ENCODE measurements around the gene TICAM1. TPM values are rescaled to one million over a fixed set of nuclear protein-coding genes. Genes with fewer than 3 reads are reported as not detected.
A peak's percentile ranks its signal among the peaks of the same experiment; 100 is the strongest.

Gene TICAM1
- total RNA-seq, 1 experiment from 2014 or later = 6.5 TPM

GRCh38 chr19:4867534-4868285, 36.2 kb upstream of the TICAM1 start, which contains the start of gene PLIN3:
TSS of gene PLIN3 (minus strand) at chr19:4867667. CDS start at chr19:4861394, 6,273 bp downstream.
- TF ChIP-seq CTCF (conservative IDR thresholded peaks at IDR 0.05; ENCODE audit: low read depth, low read length) (no peak), EZH2 (IDR thresholded peaks at IDR 0.05; ENCODE audit: low read length, unreplicated experiment) (no peak), EZH2phosphoT487 (IDR thresholded peaks at IDR 0.05; ENCODE audit: borderline replicate concordance, low read length) (no peak)
- H3K27ac ChIP-seq (ENCODE audit: low read length) = peak within 1 kb of the TSS; percentile 84
- H3K9ac ChIP-seq (ENCODE audit: low read length) = peak within 1 kb of the TSS; percentile 80
- no peaks in the 10 kb centered on the region for H3K27me3 ChIP-seq (ENCODE audit: low read length)
- DNase-seq (peak; percentile 95), ATAC-seq (peak; percentile 74)
- BruUV-seq (replicated peaks) = no TSS peak
- peak within 1 kb of the TSS; percentile 80 for H3K4me3 ChIP-seq (ENCODE audit: low read length)
- H3K4me2 ChIP-seq (ENCODE audit: low read length) = peak within 1 kb of the TSS; percentile 85
- H2AFZ ChIP-seq (ENCODE audit: low read length) = peak within 1 kb of the TSS; percentile 95
- peaks cover 5% of the 10 kb centered on the region for H3F3A ChIP-seq (ENCODE audit: low read length, unreplicated experiment)
- H3K9me2 ChIP-seq (replicated peaks; ENCODE audit: low read length) = no peaks in the 10 kb centered on the region
- intact Hi-C loops (cut with micrococcal nuclease) = loop anchor here (1.0 kb wide), 1 partner anchor 55 kb away; no protein-coding TSS in a partner anchor
- no peaks in the 10 kb centered on the region for H3K36me3 ChIP-seq (ENCODE audit: low read depth, low read length)
- POLR2A ChIA-PET (ENCODE audit: unreplicated experiment) = interaction anchor here (0.6 to 0.9 kb wide), 2 partner anchors 44 to 102 kb away, joined by 3 to 4 read pairs; no protein-coding TSS in a partner anchor
- peaks cover 37% of the 10 kb centered on the region for H3K79me2 ChIP-seq (ENCODE audit: low read length)
- CTCF ChIA-PET = interaction anchor here (0.6 to 1.3 kb wide), 4 partner anchors 43 to 880 kb away, joined by 5 to 12 read pairs (median 9); no protein-coding TSS in a partner anchor
- no peaks in the 10 kb centered on the region for H4K20me1 ChIP-seq (ENCODE audit: low read length)
- H3K9me3 ChIP-seq (ENCODE audit: low read length) = no peaks in the 10 kb centered on the region
- H3K4me1 ChIP-seq (ENCODE audit: insufficient read depth, low read length) = peaks cover 22% of the 10 kb centered on the region

- Histone ChIP-seq H3K27ac (ENCODE audit: low read length) (peak overlapping the region; percentile 22), H4K20me1 (ENCODE audit: low read length) (no peaks in the 10 kb centered on the region), H3K9ac (ENCODE audit: low read length) (peak overlapping the region; percentile 80), H3K4me3 (ENCODE audit: low read length) (peak overlapping the region; percentile 80), H3K9me2 (replicated peaks; ENCODE audit: low read length) (no peaks in the 10 kb centered on the region), H3F3A (ENCODE audit: low read length, unreplicated experiment) (peaks cover 5% of the 10 kb centered on the region), H3K79me2 (ENCODE audit: low read length) (peaks cover 37% of the 10 kb centered on the region), H3K36me3 (ENCODE audit: low read depth, low read length) (no peaks in the 10 kb centered on the region), H3K4me1 (ENCODE audit: insufficient read depth, low read length) (peaks cover 22% of the 10 kb centered on the region), H2AFZ (ENCODE audit: low read length) (peak overlapping the region; percentile 95), H3K9me3 (ENCODE audit: low read length) (no peaks in the 10 kb centered on the region), H3K27me3 (ENCODE audit: low read length) (no peaks in the 10 kb centered on the region), H3K4me2 (ENCODE audit: low read length) (peak overlapping the region; percentile 85)
- BruUV-seq (replicated peaks) = TSS peak; percentile 69
- DNase-seq = peak; percentile 42
- intact Hi-C loops (cut with micrococcal nuclease) = loop anchor here (1.0 kb wide), 1 partner anchor 55 kb away; no protein-coding TSS in a partner anchor
- TF ChIP-seq EZH2 (IDR thresholded peaks at IDR 0.05; ENCODE audit: low read length, unreplicated experiment) = no peak
- no peak for TF ChIP-seq CTCF (conservative IDR thresholded peaks at IDR 0.05; ENCODE audit: low read depth, low read length)
- no peak for TF ChIP-seq EZH2phosphoT487 (IDR thresholded peaks at IDR 0.05; ENCODE audit: borderline replicate concordance, low read length)
- ATAC-seq = no peak
- ChIA-PET POLR2A (ENCODE audit: unreplicated experiment) (interaction anchor here (0.6 to 0.9 kb wide), 2 partner anchors 45 to 103 kb away, joined by 3 to 4 read pairs; no protein-coding TSS in a partner anchor), CTCF (interaction anchor here (0.6 to 1.3 kb wide), 5 partner anchors 44 to 879 kb away, joined by 3 to 12 read pairs (median 6); no protein-coding TSS in a partner anchor)
These were observed 35.3 kb upstream of the TICAM1 start for GRCh38 chr19:4866595-4867424.

Data from PC-3 (cell line).